ENCODE results near the gene HSPE1.
A peak's percentile ranks its signal among the peaks of the same experiment; 100 is the strongest.
"Not testable (repeated sequence)": the region's sequence is repeated elsewhere in the genome, so short reads cannot be mapped to it uniquely, and the experiment has no call there.

HSPE1 gene

DNA sequence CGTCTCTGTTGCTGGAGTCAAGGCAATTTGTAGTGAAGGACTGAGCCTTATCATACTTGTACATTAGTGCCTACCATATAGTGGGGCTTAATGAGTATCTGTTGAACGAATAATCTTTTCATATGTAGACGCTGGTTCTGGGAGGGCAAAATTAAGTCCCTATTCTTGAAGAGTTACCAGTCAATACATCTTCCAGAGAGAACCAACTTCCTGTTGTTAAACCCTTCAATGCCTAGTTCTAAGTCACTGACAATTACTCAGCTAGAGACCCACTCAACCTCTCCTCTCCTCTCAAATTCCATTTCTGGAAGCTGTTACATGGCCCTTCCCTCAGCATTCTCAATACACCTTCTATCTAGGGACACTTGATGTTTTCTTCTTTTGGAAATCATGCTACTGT, 14.6 kb downstream of the HSPE1 start:
- Mint-ChIP-seq H3K27ac (peak overlapping the region; percentile 95), H3K9me3 (no peaks in the 10 kb centered on the region), H3K27me3 (no peaks in the 10 kb centered on the region), H3K4me3 (peak overlapping the region; percentile 99), H3K36me3 (ENCODE audit: low read depth) (peaks cover 12% of the 10 kb centered on the region), H3K4me1 (ENCODE audit: low read depth) (peaks cover 40% of the 10 kb centered on the region)

GRCh38 chr2:197515315-197515738, 15.1 kb downstream of the HSPE1 start:
- Mint-ChIP-seq H3K9me3 (no peaks in the 10 kb centered on the region), H3K4me3 (peak overlapping the region; percentile 99), H3K27ac (peak overlapping the region; percentile 95), H3K4me1 (ENCODE audit: low read depth) (peaks cover 44% of the 10 kb centered on the region), H3K27me3 (no peaks in the 10 kb centered on the region), H3K36me3 (ENCODE audit: low read depth) (peaks cover 13% of the 10 kb centered on the region)

DNA sequence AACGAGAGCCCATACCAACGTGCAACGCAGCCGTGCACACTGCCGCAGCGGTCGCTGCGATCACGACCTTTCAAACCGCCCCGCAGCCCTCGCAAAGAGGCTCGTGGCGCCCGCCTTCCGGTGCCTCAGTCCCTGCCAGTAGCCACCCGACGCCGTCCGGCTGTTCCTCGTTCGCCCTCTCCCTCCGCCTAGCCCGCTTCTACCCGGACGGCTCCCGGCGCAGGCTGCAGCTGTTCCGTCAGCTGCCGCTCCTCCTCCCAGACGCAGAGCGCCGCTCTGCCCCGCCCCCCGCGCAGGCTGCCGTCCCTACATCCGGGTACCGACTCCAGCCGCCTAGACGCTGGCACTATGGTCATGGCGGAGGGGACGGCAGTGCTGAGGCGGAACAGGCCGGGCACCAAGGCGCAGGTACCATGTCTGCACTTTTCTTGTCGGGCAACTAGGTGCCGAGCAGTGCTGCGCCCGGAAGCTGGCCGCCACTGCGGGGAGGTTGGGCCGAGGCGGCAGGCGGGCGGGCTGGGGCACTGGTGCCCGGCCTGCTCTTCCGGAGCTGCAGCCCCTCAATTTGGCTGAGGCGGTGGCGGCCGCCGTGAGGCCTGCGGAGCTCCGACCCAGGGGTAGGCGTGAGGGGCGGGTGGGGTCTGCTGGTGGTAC, 15.7 kb downstream of the HSPE1 start, which contains the start of gene MOB4:
TSS of gene MOB4 (plus strand) at position 328 of the 654 bp plus-strand sequence. CDS start at position 349, 21 bp downstream.
- peaks cover 17% of the 10 kb centered on the region for H3K36me3 Mint-ChIP-seq (ENCODE audit: low read depth)
- H3K27me3 Mint-ChIP-seq = no peaks in the 10 kb centered on the region
- peak within 1 kb of the TSS; percentile 95 for H3K27ac Mint-ChIP-seq
- peak within 1 kb of the TSS; percentile 99 for H3K4me3 Mint-ChIP-seq
- peaks cover 47% of the 10 kb centered on the region for H3K4me1 Mint-ChIP-seq (ENCODE audit: low read depth)
- H3K9me3 Mint-ChIP-seq = no peaks in the 10 kb centered on the region

DNA sequence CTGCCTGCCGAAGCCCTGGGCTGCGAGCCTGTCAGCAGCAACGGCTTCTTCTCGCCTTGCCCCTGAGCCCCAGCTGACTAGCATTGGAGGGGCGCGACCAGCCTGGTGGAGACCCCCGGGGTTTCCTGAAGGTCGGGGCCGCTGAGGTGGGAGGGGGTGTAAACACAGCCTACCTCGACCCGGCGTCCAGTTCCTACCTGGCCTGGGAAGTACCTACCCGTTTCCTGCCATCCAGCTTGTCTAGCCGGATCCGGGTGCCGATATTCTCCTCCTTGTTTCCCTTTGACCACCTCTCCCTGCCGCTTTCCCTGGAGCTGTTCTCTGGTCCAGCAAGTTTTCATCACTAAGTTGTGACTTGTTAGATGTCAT, 16.2 kb downstream of the HSPE1 start:
- Mint-ChIP-seq H3K27ac (peak overlapping the region; percentile 91), H3K27me3 (no peaks in the 10 kb centered on the region), H3K4me1 (ENCODE audit: low read depth) (peaks cover 50% of the 10 kb centered on the region), H3K36me3 (ENCODE audit: low read depth) (peaks cover 19% of the 10 kb centered on the region), H3K4me3 (peak overlapping the region; percentile 99), H3K9me3 (no peaks in the 10 kb centered on the region)

GRCh38 chr2:197517150-197517549, 17.0 kb downstream of the HSPE1 start:
- H3K4me1 Mint-ChIP-seq (ENCODE audit: low read depth) = peaks cover 53% of the 10 kb centered on the region
- H3K4me3 Mint-ChIP-seq = peak overlapping the region; percentile 99
- no peaks in the 10 kb centered on the region for H3K27me3 Mint-ChIP-seq
- H3K36me3 Mint-ChIP-seq (ENCODE audit: low read depth) = peaks cover 18% of the 10 kb centered on the region
- H3K9me3 Mint-ChIP-seq = no peaks in the 10 kb centered on the region
- peak overlapping the region; percentile 91 for H3K27ac Mint-ChIP-seq

GRCh38 chr2:197538412-197538811, 38.2 kb downstream of the HSPE1 start:
- no peaks in the 10 kb centered on the region for H3K9me3 Mint-ChIP-seq
- peaks cover 73% of the 10 kb centered on the region for H3K36me3 Mint-ChIP-seq (ENCODE audit: low read depth)
- H3K4me1 Mint-ChIP-seq (ENCODE audit: low read depth) = peaks cover 34% of the 10 kb centered on the region
- H3K27ac Mint-ChIP-seq = no peak overlapping the region
- H3K4me3 Mint-ChIP-seq = no peak overlapping the region
- H3K27me3 Mint-ChIP-seq = no peaks in the 10 kb centered on the region

DNA sequence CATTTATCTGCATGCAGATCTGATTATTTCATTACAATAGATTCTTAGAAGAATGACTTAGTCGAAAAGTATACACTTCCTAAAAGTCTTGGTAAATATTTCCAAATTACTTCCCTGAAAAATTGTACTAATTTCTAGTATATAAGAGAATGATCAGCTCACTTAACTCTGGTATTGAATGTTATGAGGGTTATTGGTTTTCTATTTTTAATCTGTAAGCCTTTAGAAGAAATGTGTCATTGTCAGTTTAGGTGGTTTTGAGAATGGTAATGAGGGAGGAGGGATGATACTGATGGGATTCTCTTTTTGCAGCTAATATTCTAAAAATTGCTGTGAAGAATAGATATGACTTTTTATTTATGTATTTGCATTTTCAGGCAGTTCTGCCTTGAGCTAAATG, 39.6 kb downstream of the HSPE1 start:
- Mint-ChIP-seq H3K36me3 (ENCODE audit: low read depth) (peaks cover 70% of the 10 kb centered on the region), H3K4me1 (ENCODE audit: low read depth) (peaks cover 21% of the 10 kb centered on the region), H3K27ac (no peak overlapping the region), H3K27me3 (no peaks in the 10 kb centered on the region), H3K9me3 (no peaks in the 10 kb centered on the region), H3K4me3 (no peak overlapping the region)

DNA sequence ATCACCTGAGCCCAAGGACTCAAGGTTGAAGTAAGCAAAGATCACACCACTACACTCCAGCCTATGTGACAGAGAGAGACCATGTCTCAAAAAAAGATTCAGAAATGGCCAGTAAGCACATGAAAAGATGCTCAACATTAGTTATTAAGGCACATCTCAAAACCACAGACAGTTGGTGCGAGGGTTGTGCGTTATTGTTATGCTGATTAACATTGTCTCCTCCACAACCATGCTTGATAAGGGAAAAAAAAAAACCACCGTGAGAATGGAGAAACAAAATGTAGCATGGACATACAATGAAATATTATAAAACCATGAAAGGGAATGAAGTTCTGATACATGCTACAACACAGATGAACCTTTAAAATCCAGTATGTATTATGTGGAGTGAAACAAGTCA, 43.0 kb downstream of the HSPE1 start:
- H3K27me3 Mint-ChIP-seq = no peaks in the 10 kb centered on the region
- no peaks in the 10 kb centered on the region for H3K9me3 Mint-ChIP-seq
- peaks cover 64% of the 10 kb centered on the region for H3K36me3 Mint-ChIP-seq (ENCODE audit: low read depth)
- H3K4me3 Mint-ChIP-seq = no peak overlapping the region
- H3K4me1 Mint-ChIP-seq (ENCODE audit: low read depth) = peaks cover 15% of the 10 kb centered on the region
- no peak overlapping the region for H3K27ac Mint-ChIP-seq

DNA sequence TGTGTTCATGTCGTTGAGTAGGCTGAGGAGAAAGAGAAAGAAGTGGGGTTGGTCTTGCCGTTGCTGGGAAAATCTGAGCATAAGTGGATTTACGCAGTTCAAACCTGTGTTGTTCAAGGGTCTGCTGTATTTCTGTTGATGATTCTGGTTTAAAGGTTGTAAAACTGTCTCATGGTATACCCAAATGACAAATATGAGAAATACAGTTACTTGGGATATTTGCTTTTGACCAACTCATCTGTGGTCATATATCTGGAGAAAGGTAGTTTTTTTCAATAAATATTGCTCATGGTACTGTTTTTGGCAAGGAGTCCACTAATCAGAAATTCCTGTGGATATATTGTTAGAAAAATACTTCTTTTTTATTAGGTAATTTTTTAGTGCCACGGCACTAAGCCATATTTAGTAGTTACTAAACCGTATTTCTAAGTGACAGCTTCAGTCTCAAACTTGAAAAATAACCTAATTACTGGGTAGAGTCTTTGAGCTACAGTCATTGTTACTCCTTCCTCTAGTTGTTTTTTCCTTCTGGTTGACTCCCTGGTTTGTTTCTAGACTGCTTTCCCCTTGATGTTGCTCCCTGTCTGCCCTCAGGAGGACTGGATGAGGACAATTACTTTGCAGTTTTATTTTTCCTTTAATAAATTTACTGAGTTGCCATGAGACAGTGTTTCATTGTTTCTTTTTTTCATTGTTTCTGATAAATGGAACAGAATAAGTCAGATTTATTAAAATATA, 47.2 kb downstream of the HSPE1 start:
- no peak overlapping the region for H3K4me3 Mint-ChIP-seq
- no peak overlapping the region for H3K27ac Mint-ChIP-seq
- H3K27me3 Mint-ChIP-seq = no peaks in the 10 kb centered on the region
- peaks cover 58% of the 10 kb centered on the region for H3K36me3 Mint-ChIP-seq (ENCODE audit: low read depth)
- no peaks in the 10 kb centered on the region for H3K4me1 Mint-ChIP-seq (ENCODE audit: low read depth)
- H3K9me3 Mint-ChIP-seq = no peaks in the 10 kb centered on the region

DNA sequence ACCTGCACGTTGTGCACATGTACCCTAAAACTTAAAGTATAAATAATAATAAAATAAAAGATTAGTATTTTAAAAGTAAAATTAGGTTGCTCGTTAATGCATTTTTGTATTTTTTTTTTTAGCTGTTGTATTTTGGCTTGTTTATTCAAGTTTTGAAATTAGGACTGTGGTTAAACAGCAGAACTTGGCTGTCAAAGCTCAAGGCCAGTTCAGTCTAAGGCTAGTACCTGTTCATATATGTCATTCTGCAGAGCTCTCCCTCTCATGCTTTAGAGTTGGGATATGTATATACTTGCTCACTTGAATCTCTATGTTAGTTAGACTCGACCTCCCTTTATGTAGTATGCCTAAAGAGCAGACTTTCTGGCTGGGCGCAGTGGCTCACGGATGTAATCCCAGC, 48.4 kb downstream of the HSPE1 start:
- H3K27ac Mint-ChIP-seq = no peak overlapping the region
- H3K9me3 Mint-ChIP-seq = no peaks in the 10 kb centered on the region
- H3K36me3 Mint-ChIP-seq (ENCODE audit: low read depth) = peaks cover 56% of the 10 kb centered on the region

DNA sequence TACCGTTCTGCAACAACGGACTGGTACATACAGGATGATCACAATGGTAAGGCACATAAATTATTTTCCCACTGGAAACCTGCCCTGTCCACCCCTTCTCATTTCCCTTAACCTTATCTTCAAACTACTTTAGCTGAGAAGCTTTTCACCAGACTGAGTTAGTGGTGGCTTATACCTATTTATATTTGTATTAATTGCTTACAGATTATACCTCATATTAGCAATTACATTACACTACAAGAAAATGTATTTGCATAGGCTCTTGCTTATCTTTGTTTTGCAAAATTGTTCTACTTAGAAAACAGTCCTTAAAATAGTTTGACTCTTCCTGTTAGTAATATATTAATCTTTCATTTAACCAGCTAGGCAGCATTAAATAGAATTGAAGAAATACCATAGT, 51.1 kb downstream of the HSPE1 start:
- H3K27ac Mint-ChIP-seq; H3K4me1 Mint-ChIP-seq (ENCODE audit: low read depth); H3K27me3 Mint-ChIP-seq; H3K4me3 Mint-ChIP-seq; H3K9me3 Mint-ChIP-seq: not testable (repeated sequence)
- H3K36me3 Mint-ChIP-seq (ENCODE audit: low read depth) = peaks cover 58% of the 10 kb centered on the region

More for the DNA sequence above, 48.4 kb downstream of the HSPE1 start:
- H3K4me1 Mint-ChIP-seq (ENCODE audit: low read depth) = no peaks in the 10 kb centered on the region
- no peak overlapping the region for H3K4me3 Mint-ChIP-seq
- no peaks in the 10 kb centered on the region for H3K27me3 Mint-ChIP-seq
